Liver (tissue), 9 donors: ENCODE data around the gene SETD5. TPM values are rescaled to one million over a fixed set of nuclear protein-coding genes. Genes with fewer than 3 reads are reported as not detected.

Experiments used
- DNase-seq: peaks from one replicate; pipeline ENCODE4 v3.0.0-alpha.2; 2017; ENCODE audit warnings: low spot score
- H3K27ac ChIP-seq, 2 donors: one replicate each; pipeline ENCODE4 v1.7.0; 2013; ENCODE audit warnings: inconsistent platforms in 2 of 2, low read length in 2 of 2, control low read depth in 1 of 2, low read depth in 1 of 2, mild to moderate bottlenecking in 1 of 2
- H3K27me3 ChIP-seq, 4 donors: one replicate each; pipeline versions ENCODE4 v1.6.1 to v1.7.0; 2013; ENCODE audit warnings: low read length in 3 of 4, inconsistent platforms in 1 of 4, mild to moderate bottlenecking in 1 of 4, moderate library complexity in 1 of 4; ENCODE audit not compliant: control insufficient read depth in 4 of 4, insufficient read depth in 4 of 4
- H3K36me3 ChIP-seq, 4 donors: one replicate each; pipeline versions ENCODE4 v1.6.1 to v1.7.0; 2013; ENCODE audit warnings: low read length in 3 of 4, mild to moderate bottlenecking in 3 of 4, low read depth in 1 of 4, moderate library complexity in 1 of 4; ENCODE audit not compliant: control insufficient read depth in 4 of 4, insufficient read depth in 3 of 4
- H3K4me1 ChIP-seq, 4 donors: one replicate each; pipeline versions ENCODE4 v1.6.1 to v1.7.0; 2013; ENCODE audit warnings: low read length in 3 of 4, mild to moderate bottlenecking in 3 of 4, moderate library complexity in 1 of 4; ENCODE audit not compliant: control insufficient read depth in 4 of 4, insufficient read depth in 4 of 4
- H3K4me3 ChIP-seq, 3 donors: one replicate each; pipeline versions ENCODE4 v1.6.1 to v1.7.0; 2013; ENCODE audit warnings: low read length in 3 of 3, control low read depth in 1 of 3, low read depth in 1 of 3, mild to moderate bottlenecking in 1 of 3
- H3K9ac ChIP-seq, 2 donors: one replicate each; pipeline ENCODE4 v1.7.0; 2013; ENCODE audit warnings: low read length in 2 of 2, mild to moderate bottlenecking in 2 of 2, moderate library complexity in 2 of 2, control low read depth in 1 of 2, low read depth in 1 of 2
- H3K9me3 ChIP-seq, 4 donors: one replicate each; pipeline versions ENCODE4 v1.6.1 to v1.7.0; 2013; ENCODE audit warnings: low read length in 3 of 4; ENCODE audit not compliant: control insufficient read depth in 4 of 4
- EGR1 ChIP-seq, 2 donors: IDR thresholded peaks; 2 replicates each; pipeline ENCODE4 v1.6.1; 2016 to 2018; ENCODE audit warnings: antibody characterized with exemption in 2 of 2, low read depth in 2 of 2
- FOXA1 ChIP-seq: IDR thresholded peaks from 2 replicates; pipeline ENCODE4 v1.6.1; 2016; ENCODE audit warnings: antibody characterized with exemption
- GABPA ChIP-seq, 2 donors: IDR thresholded peaks in 1 of 2; conservative IDR thresholded peaks in 1 of 2; 2 replicates each; pipeline ENCODE4 v1.6.1; 2016; ENCODE audit warnings: antibody characterized with exemption in 2 of 2, mild to moderate bottlenecking in 1 of 2, moderate library complexity in 1 of 2
- HNF4G ChIP-seq: IDR thresholded peaks from 2 replicates; pipeline ENCODE4 v1.6.1; 2016; ENCODE audit warnings: antibody characterized with exemption
- JUND ChIP-seq, 2 donors: IDR thresholded peaks; 2 replicates each; pipeline ENCODE4 v1.6.1; 2016; ENCODE audit warnings: antibody characterized with exemption in 2 of 2
- NR2F2 ChIP-seq: IDR thresholded peaks from 2 replicates; pipeline ENCODE4 v1.6.1; 2016; ENCODE audit warnings: antibody characterized with exemption
- RAD21 ChIP-seq, 2 donors: IDR thresholded peaks; 2 replicates each; pipeline ENCODE4 v1.6.1; 2016; ENCODE audit warnings: antibody characterized with exemption in 2 of 2, mild to moderate bottlenecking in 2 of 2
- REST ChIP-seq: IDR thresholded peaks from 2 replicates; pipeline ENCODE4 v1.6.1; 2016; ENCODE audit warnings: antibody characterized with exemption, mild to moderate bottlenecking
- RXRA ChIP-seq, 2 donors: IDR thresholded peaks; 2 replicates each; pipeline ENCODE4 v1.6.1; 2017 to 2018; ENCODE audit warnings: antibody characterized with exemption in 2 of 2, mild to moderate bottlenecking in 1 of 2
- SP1 ChIP-seq: IDR thresholded peaks from 2 replicates; pipeline ENCODE4 v1.6.1; 2018; ENCODE audit warnings: antibody characterized with exemption, mild to moderate bottlenecking
- TAF1 ChIP-seq: conservative IDR thresholded peaks from 2 replicates; pipeline ENCODE4 v1.6.1; 2016; ENCODE audit warnings: antibody characterized with exemption, mild to moderate bottlenecking
- YY1 ChIP-seq: IDR thresholded peaks from 2 replicates; pipeline ENCODE4 v1.6.1; 2016; ENCODE audit warnings: antibody characterized with exemption, mild to moderate bottlenecking
- ZBTB33 ChIP-seq: IDR thresholded peaks from 2 replicates; pipeline ENCODE4 v1.6.1; 2016; ENCODE audit warnings: antibody characterized with exemption
- WGBS: extraction: QIAGEN DNeasy Blood & Tissue Kit; methylation state at CpG from one replicate; pipeline ENCODE4 v1.1.7; 2013; 5-methylcytosine and 5-hydroxymethylcytosine counted together
- polyA plus RNA-seq, 2 donors: library from polyadenylated mRNA; stranded (reverse) in 1 of 2; unstranded in 1 of 2; fragments of 200-250 nt in 1 of 2; fragments of >200 nt in 1 of 2; fragmentation: Nextera tagmentation in 1 of 2; extraction: Ambion mirVana in 1 of 2; gene quantifications; one replicate each; pipeline versions ENCODE4 v1.2.1 to v1.2.3, GENCODE V29; 2013 to 2015
- total RNA-seq, 2 donors: library from RNA; depleted of rRNA; stranded (reverse); fragments of >200 nt; gene quantifications; one replicate each; pipeline ENCODE4 v1.2.3, GENCODE V29; 2014
- TF ChIP-seq, protein P1 (sequence below): fragments of 150-350 bp; IDR thresholded peaks from 2 replicates; pipeline ENCODE4 v1.5.1; 2017; ENCODE audit warnings: improper control_type of control experiment, low read depth, low read length; ENCODE audit not compliant: missing input control
- TF ChIP-seq, protein P2 (sequence below): IDR thresholded peaks from 2 replicates; pipeline ENCODE4 v1.6.1; 2016; ENCODE audit warnings: antibody characterized with exemption
- donor health status: healthy.
- donor health status: healthy.
- donor health status: healthy.
- donor health status: healthy.
- donor health status: healthy.

The SETD5 gene
- total and polyA plus RNA-seq, 4 donors = 17.9 to 76.6 (median 24.3) TPM

GRCh38 chr3:9388562-9389272 lies 8.7 kb upstream of the SETD5 start:
- H3K9me3 ChIP-seq = no peaks in the 10 kb centered on the region
- H3K27ac ChIP-seq = no peak overlapping the region
- no peaks in the 10 kb centered on the region for H3K27me3 ChIP-seq
- 94% methylated on average over 5 of the region's 5 CpGs for WGBS
- no peak overlapping the region for H3K9ac ChIP-seq
- H3K4me3 ChIP-seq = no peak overlapping the region
- peaks cover 13 to 75% (median 66%) of the 10 kb centered on the region in 4 donors for H3K36me3 ChIP-seq
- peaks cover 0 to 2% (median 0%) of the 10 kb centered on the region in 4 donors for H3K4me1 ChIP-seq
- no peak for DNase-seq
- no peak for TF ChIP-seq FOXA1
- no peak for TF ChIP-seq RAD21 (IDR thresholded peaks at IDR 0.05)
- no peak for TF ChIP-seq REST
- TF ChIP-seq, protein P1, sequence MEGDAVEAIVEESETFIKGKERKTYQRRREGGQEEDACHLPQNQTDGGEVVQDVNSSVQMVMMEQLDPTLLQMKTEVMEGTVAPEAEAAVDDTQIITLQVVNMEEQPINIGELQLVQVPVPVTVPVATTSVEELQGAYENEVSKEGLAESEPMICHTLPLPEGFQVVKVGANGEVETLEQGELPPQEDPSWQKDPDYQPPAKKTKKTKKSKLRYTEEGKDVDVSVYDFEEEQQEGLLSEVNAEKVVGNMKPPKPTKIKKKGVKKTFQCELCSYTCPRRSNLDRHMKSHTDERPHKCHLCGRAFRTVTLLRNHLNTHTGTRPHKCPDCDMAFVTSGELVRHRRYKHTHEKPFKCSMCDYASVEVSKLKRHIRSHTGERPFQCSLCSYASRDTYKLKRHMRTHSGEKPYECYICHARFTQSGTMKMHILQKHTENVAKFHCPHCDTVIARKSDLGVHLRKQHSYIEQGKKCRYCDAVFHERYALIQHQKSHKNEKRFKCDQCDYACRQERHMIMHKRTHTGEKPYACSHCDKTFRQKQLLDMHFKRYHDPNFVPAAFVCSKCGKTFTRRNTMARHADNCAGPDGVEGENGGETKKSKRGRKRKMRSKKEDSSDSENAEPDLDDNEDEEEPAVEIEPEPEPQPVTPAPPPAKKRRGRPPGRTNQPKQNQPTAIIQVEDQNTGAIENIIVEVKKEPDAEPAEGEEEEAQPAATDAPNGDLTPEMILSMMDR = no peak

GRCh38 chr3:9390265-9390888 lies 7.0 kb upstream of the SETD5 start:
- H3K9ac ChIP-seq = no peak overlapping the region
- H3K27me3 ChIP-seq = no peaks in the 10 kb centered on the region
- 93% methylated on average over 5 of the region's 5 CpGs for WGBS
- no peak overlapping the region for H3K27ac ChIP-seq
- no peak for DNase-seq
- peaks cover 2 to 11% (median 7%) of the 10 kb centered on the region in 4 donors for H3K4me1 ChIP-seq
- H3K4me3 ChIP-seq = no peak overlapping the region
- peaks cover 11 to 64% (median 54%) of the 10 kb centered on the region in 4 donors for H3K36me3 ChIP-seq
- H3K9me3 ChIP-seq = no peaks in the 10 kb centered on the region
- TF ChIP-seq GABPA (IDR thresholded peaks at IDR 0.05 in 1 of 2, conservative IDR thresholded peaks at IDR 0.05 in 1 of 2) (no peak), NR2F2 (no peak), ZBTB33 (no peak)

DNA sequence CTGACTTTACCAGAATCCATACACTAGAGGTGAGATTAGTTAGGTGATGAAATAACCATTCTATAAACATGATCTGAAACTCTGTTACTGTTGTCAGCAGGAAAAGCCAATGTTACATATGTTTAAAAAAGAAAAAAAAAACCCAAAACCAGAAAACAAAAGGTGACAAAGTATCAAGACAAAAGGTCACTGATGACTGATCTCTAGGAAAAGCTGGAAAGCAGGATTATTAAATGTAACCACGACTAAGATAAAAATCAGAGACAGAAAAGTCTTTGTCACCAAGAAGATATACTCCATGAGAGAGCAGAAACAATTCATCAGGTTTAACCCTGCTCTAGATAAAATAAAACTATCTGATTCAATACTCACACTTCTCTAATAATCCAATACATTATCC lies 5.4 kb upstream of the SETD5 start:
- Histone ChIP-seq H3K27ac (no peak overlapping the region), H3K4me3 (no peak overlapping the region), H3K36me3 (peaks cover 11 to 54% (median 43%) of the 10 kb centered on the region in 4 donors), H3K4me1 (peaks cover 2 to 19% (median 15%) of the 10 kb centered on the region in 4 donors), H3K9me3 (no peaks in the 10 kb centered on the region), H3K9ac (no peak overlapping the region), H3K27me3 (no peaks in the 10 kb centered on the region)
- TF ChIP-seq TAF1 (no peak), YY1 (no peak), RXRA (IDR thresholded peaks at IDR 0.05) (no peak), EGR1 (IDR thresholded peaks at IDR 0.05; ENCODE audit: low read depth in 2 of 2) (no peak), HNF4G (no peak), REST (no peak), RAD21 (IDR thresholded peaks at IDR 0.05) (no peak), JUND (IDR thresholded peaks at IDR 0.05) (no peak), SP1 (no peak)
- TF ChIP-seq, protein P2, sequence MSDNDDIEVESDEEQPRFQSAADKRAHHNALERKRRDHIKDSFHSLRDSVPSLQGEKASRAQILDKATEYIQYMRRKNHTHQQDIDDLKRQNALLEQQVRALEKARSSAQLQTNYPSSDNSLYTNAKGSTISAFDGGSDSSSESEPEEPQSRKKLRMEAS = no peak
- 22% methylated on average over 1 of the region's 1 CpG for WGBS
- DNase-seq = no peak
